Caco-2 (cell line): ENCODE data around the gene TSKS. TPM values are rescaled to one million over a fixed set of nuclear protein-coding genes. Genes with fewer than 3 reads are reported as not detected.

ENCODE experiments used
- BruUV-seq: library from RNA; stranded (reverse); fragments of 400-500 nt; replicated peaks from 2 replicates; lab custom pipeline; 2021; lab: Mats Ljungman, UMichigan
- CTCF ChIA-PET: fragments of 300-600 bp; sonication (Branson Sonifier 250); formaldehyde crosslinking; loops from one replicate; lab custom pipeline; 2022; ENCODE audit warnings: antibody characterized with exemption; lab: Charles Lee
- POLR2A ChIA-PET: fragments of 300-600 bp; sonication (Branson Sonifier 250); formaldehyde crosslinking; loops from one replicate; lab custom pipeline; 2022; ENCODE audit warnings: antibody characterized with exemption; lab: Charles Lee
- DNase-seq, 2 experiments: peaks; one replicate each; pipeline versions ENCODE4 v3.0.0 to v3.0.0-alpha.2; 2020 to 2022
- H3K27me3 ChIP-seq: replicated peaks from 2 replicates; pipeline ENCODE4 v1.6.0; 2011; ENCODE audit warnings: low read length; ENCODE audit not compliant: control insufficient read depth, insufficient read depth
- H3K36me3 ChIP-seq: 2 replicates; pipeline ENCODE4 v1.5.1; 2011; ENCODE audit warnings: low read length; ENCODE audit not compliant: control insufficient read depth, insufficient read depth
- H3K4me1 ChIP-seq: fragments of 250-450 bp; sonication (Bioruptor Pico); 2 replicates; pipeline ENCODE4 v1.5.1; 2020; ENCODE audit warnings: mild to moderate bottlenecking
- H3K4me3 ChIP-seq: 2 replicates; pipeline ENCODE4 v1.5.1; 2011; ENCODE audit warnings: low read depth, mild to moderate bottlenecking, control low read depth, low read length
- H3K9me3 ChIP-seq: fragments of 250-450 bp; sonication (Bioruptor Pico); 2 replicates; pipeline ENCODE4 v1.5.1; 2020; ENCODE audit warnings: mild to moderate bottlenecking, moderate library complexity
- H3K27ac Mint-ChIP-seq: one replicate; pipeline ENCODE4 v1.8.0; 2022; ENCODE audit warnings: mixed read lengths; ENCODE audit not compliant: unreplicated experiment
- H3K27me3 Mint-ChIP-seq: one replicate; pipeline ENCODE4 v1.8.0; 2022; ENCODE audit warnings: mixed read lengths; ENCODE audit not compliant: insufficient read depth, unreplicated experiment
- H3K36me3 Mint-ChIP-seq: one replicate; pipeline ENCODE4 v1.8.0; 2022; ENCODE audit warnings: mild to moderate bottlenecking, mixed read lengths; ENCODE audit not compliant: insufficient read depth, unreplicated experiment
- H3K4me1 Mint-ChIP-seq: one replicate; pipeline ENCODE4 v1.8.0; 2022; ENCODE audit warnings: low read depth, mixed read lengths; ENCODE audit not compliant: unreplicated experiment
- H3K4me3 Mint-ChIP-seq: one replicate; pipeline ENCODE4 v1.8.0; 2022; ENCODE audit warnings: mild to moderate bottlenecking, moderate library complexity, mixed read lengths; ENCODE audit not compliant: unreplicated experiment
- H3K9me3 Mint-ChIP-seq: one replicate; pipeline ENCODE4 v1.8.0; 2022; ENCODE audit warnings: mixed read lengths; ENCODE audit not compliant: unreplicated experiment
- intact Hi-C: fragments of 100-400 bp; cut with micrococcal nuclease; formaldehyde crosslinking; loops from one replicate; pipeline ENCODE4 v1.10.0; 2022; ENCODE audit not compliant: unreplicated experiment
- total RNA-seq: library from RNA; stranded (reverse); gene quantifications from 2 replicates; pipeline ENCODE4 v1.2.3, GENCODE V29; 2022
- TF ChIP-seq, protein P1 (sequence below), 2 experiments: fragments of 200-600 bp in 1 of 2; IDR thresholded peaks; 1 replicate in 1 of 2; 2 replicates in 1 of 2; pipeline versions ENCODE4 v1.5.1 to v1.8.0; 2011 to 2022; ENCODE audit warnings: antibody characterized with exemption in 1 of 2, control low read depth in 1 of 2, inconsistent platforms in 1 of 2, low read depth in 1 of 2, low read length in 1 of 2, mild to moderate bottlenecking in 1 of 2, moderate library complexity in 1 of 2; ENCODE audit not compliant: insufficient read depth in 1 of 2, severe bottlenecking in 1 of 2, unreplicated experiment in 1 of 2

Gene TSKS
- total RNA-seq, 1 experiment from 2014 or later: not detected

DNA sequence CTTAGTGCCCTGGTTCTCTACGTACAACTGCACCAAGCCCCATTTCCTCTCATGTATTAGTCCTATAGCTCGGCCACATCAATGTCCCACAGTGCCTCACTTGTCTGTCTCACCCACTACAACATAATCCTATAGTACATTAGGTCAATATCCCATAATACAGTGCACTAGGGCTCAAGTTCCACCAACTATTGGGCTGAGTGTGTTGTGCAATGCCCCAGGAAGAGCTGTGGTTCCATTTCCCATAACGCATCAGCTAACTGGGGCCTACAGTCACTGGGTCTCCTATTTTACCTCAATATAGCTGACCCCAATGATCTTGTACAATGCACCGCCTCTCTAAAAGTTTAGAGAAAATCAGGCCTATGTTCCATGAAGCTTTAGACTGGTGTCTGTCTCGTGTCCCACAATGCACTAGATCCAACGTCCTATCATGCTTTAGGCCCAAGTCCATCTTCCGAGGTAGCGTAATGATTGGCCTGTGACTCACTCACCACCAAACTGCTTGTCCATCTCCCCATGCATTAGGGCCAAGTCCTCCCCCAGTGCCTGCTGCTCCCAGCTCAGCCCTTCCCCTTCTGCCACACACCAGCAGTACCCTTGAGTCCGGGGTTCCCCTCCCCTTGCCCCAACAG is 21.8 kb downstream of the TSKS start:
- ChIA-PET CTCF (interaction anchor here (0.5 kb wide), 1 partner anchor 10 kb away, joined by 8 read pairs; no protein-coding TSS in a partner anchor), POLR2A (no interaction called here)
- no peaks in the 10 kb centered on the region for H3K36me3 ChIP-seq
- H3K4me1 ChIP-seq: no peaks in the 10 kb centered on the region
- H3K4me1 Mint-ChIP-seq: no peaks in the 10 kb centered on the region
- no peak overlapping the region for H3K4me3 Mint-ChIP-seq
- DNase-seq: no peak
- intact Hi-C loops: no loop called here
- BruUV-seq: no TSS peak
- H3K27ac Mint-ChIP-seq: no peak overlapping the region
- TF ChIP-seq, protein P1, sequence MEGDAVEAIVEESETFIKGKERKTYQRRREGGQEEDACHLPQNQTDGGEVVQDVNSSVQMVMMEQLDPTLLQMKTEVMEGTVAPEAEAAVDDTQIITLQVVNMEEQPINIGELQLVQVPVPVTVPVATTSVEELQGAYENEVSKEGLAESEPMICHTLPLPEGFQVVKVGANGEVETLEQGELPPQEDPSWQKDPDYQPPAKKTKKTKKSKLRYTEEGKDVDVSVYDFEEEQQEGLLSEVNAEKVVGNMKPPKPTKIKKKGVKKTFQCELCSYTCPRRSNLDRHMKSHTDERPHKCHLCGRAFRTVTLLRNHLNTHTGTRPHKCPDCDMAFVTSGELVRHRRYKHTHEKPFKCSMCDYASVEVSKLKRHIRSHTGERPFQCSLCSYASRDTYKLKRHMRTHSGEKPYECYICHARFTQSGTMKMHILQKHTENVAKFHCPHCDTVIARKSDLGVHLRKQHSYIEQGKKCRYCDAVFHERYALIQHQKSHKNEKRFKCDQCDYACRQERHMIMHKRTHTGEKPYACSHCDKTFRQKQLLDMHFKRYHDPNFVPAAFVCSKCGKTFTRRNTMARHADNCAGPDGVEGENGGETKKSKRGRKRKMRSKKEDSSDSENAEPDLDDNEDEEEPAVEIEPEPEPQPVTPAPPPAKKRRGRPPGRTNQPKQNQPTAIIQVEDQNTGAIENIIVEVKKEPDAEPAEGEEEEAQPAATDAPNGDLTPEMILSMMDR (IDR thresholded peaks at IDR 0.05; ENCODE audit: insufficient read depth in 1 of 2, low read depth in 1 of 2, low read length in 1 of 2, severe bottlenecking in 1 of 2, unreplicated experiment in 1 of 2): no peak
- H3K36me3 Mint-ChIP-seq: no peaks in the 10 kb centered on the region
- H3K4me3 ChIP-seq: no peak overlapping the region
- H3K27me3 ChIP-seq: no peaks in the 10 kb centered on the region
- peaks cover 7% of the 10 kb centered on the region; the same call in 1 of the 2 replicates for H3K9me3 ChIP-seq
- H3K27me3 Mint-ChIP-seq: no peaks in the 10 kb centered on the region
- peaks cover 17% of the 10 kb centered on the region for H3K9me3 Mint-ChIP-seq

- no peaks in the 10 kb centered on the region for H3K4me1 ChIP-seq
- H3K9me3 ChIP-seq: no peaks in the 10 kb centered on the region
- no peaks in the 10 kb centered on the region for H3K27me3 Mint-ChIP-seq
- H3K36me3 Mint-ChIP-seq: no peaks in the 10 kb centered on the region
- H3K4me3 Mint-ChIP-seq: no peak overlapping the region
- H3K9me3 Mint-ChIP-seq: peaks cover 6% of the 10 kb centered on the region
- CTCF ChIA-PET: interaction anchor here (0.7 kb wide), 1 partner anchor 53 kb away, joined by 3 read pairs; no protein-coding TSS in a partner anchor
- H3K36me3 ChIP-seq: no peaks in the 10 kb centered on the region
- intact Hi-C loops: no loop called here
- BruUV-seq: no TSS peak
- POLR2A ChIA-PET: no interaction called here
- no peak for DNase-seq
- H3K27ac Mint-ChIP-seq: no peak overlapping the region
- TF ChIP-seq, protein P1 (IDR thresholded peaks at IDR 0.05; ENCODE audit: insufficient read depth in 1 of 2, low read depth in 1 of 2, low read length in 1 of 2, severe bottlenecking in 1 of 2, unreplicated experiment in 1 of 2): no peak
- no peaks in the 10 kb centered on the region for H3K4me1 Mint-ChIP-seq
- no peak overlapping the region for H3K4me3 ChIP-seq
- no peaks in the 10 kb centered on the region for H3K27me3 ChIP-seq
Measured at GRCh38 chr19:49739933-49740332, 23.2 kb downstream of the TSKS start.

GRCh38 chr19:49739098-49739497 is 24.0 kb downstream of the TSKS start:
- no peaks in the 10 kb centered on the region for H3K27me3 ChIP-seq
- H3K36me3 ChIP-seq: no peaks in the 10 kb centered on the region
- ChIA-PET POLR2A (no interaction called here), CTCF (no interaction called here)
- no peak overlapping the region for H3K4me3 ChIP-seq
- no TSS peak for BruUV-seq
- no peaks in the 10 kb centered on the region for H3K4me1 ChIP-seq
- Mint-ChIP-seq H3K27me3 (no peaks in the 10 kb centered on the region), H3K27ac (no peak overlapping the region), H3K36me3 (no peaks in the 10 kb centered on the region), H3K4me1 (no peaks in the 10 kb centered on the region), H3K9me3 (no peaks in the 10 kb centered on the region), H3K4me3 (no peak overlapping the region)
- DNase-seq: no peak
- intact Hi-C loops: no loop called here
- TF ChIP-seq, protein P1 (IDR thresholded peaks at IDR 0.05; ENCODE audit: insufficient read depth in 1 of 2, low read depth in 1 of 2, low read length in 1 of 2, severe bottlenecking in 1 of 2, unreplicated experiment in 1 of 2): no peak
- H3K9me3 ChIP-seq: no peaks in the 10 kb centered on the region
